Left lung (tissue), 10 donors: Measurements from ENCODE around the gene BHLHE41. TPM values are rescaled to one million over a fixed set of nuclear protein-coding genes. Genes with fewer than 3 reads are reported as not detected.

ENCODE experiments used
- ATAC-seq: fragments of 200-7000 bp; cut with Tn5 transposase; one replicate; pipeline ENCODE4 v1.9.1; 2020; ENCODE audit warnings: moderate library complexity
- DNase-seq, 4 donors: peaks; one replicate each; pipeline ENCODE4 v3.0.0-alpha.2; 2013 to 2020
- H3K27ac ChIP-seq, 2 donors: fragments of 200-600 bp; sonication (generic) in 1 of 2; one replicate each; pipeline versions ENCODE4 v1.5.0 to v1.8.0; 2020 to 2021
- H3K27me3 ChIP-seq, 2 donors: fragments of 200-600 bp; sonication (generic) in 1 of 2; one replicate each; pipeline versions ENCODE4 v1.5.0 to v1.8.0; 2020 to 2021
- H3K36me3 ChIP-seq, 2 donors: fragments of 200-600 bp; sonication (generic) in 1 of 2; one replicate each; pipeline versions ENCODE4 v1.5.0 to v1.8.0; 2020 to 2021
- H3K4me1 ChIP-seq, 2 donors: fragments of 200-600 bp; one replicate each; pipeline ENCODE4 v1.8.0; 2021
- H3K4me3 ChIP-seq, 2 donors: fragments of 200-600 bp; sonication (generic) in 1 of 2; one replicate each; pipeline versions ENCODE4 v1.5.0 to v1.8.0; 2020 to 2021; ENCODE audit warnings: mild to moderate bottlenecking in 1 of 2
- H3K9me3 ChIP-seq, 2 donors: fragments of 200-600 bp; sonication (generic) in 1 of 2; one replicate each; pipeline versions ENCODE4 v1.5.0 to v1.8.0; 2020 to 2021
- intact Hi-C, 2 donors: fragments of 100-400 bp; cut with DNase I; formaldehyde crosslinking; loops; one replicate each; pipeline versions ENCODE4 v1.11.2 to v1.14.2; 2022
- polyA plus RNA-seq, 6 donors: library from polyadenylated mRNA; unstranded; fragments of 120-200 nt; gene quantifications; one replicate each; pipeline ENCODE4 v1.2.1, GENCODE V29; 2013; ENCODE audit not compliant: insufficient read length in 6 of 6
- total RNA-seq, 2 donors: library from RNA; stranded (reverse); fragmentation: NEBNext Ultra II Directional; extraction: Animal tissue kit (Norgen Biotek cat#: 25700); gene quantifications; one replicate each; pipeline ENCODE4 v1.2.1, GENCODE V29; 2021
- TF ChIP-seq, protein P1 (sequence below), 2 donors: fragments of 200-600 bp; sonication (generic) in 1 of 2; IDR thresholded peaks; one replicate each; pipeline versions ENCODE4 v1.5.0 to v1.8.0; 2021; ENCODE audit warnings: antibody characterized with exemption in 2 of 2
- donor health status: DM: no; HTN: yes; CAD: no.
- donor health status: DM: no; HTN: no; CAD: no.

The BHLHE41 gene
- total and polyA plus RNA-seq, 8 donors, result 0.52 to 25.8 (median 0.97) TPM

GRCh38 chr12:26131936-26132335, 7.1 kb upstream of the BHLHE41 start:
- Histone ChIP-seq H3K4me1 (peaks cover 2 to 5% of the 10 kb centered on the region in 2 donors), H3K36me3 (no peaks in the 10 kb centered on the region), H3K9me3 (no peaks in the 10 kb centered on the region), H3K4me3 (no peak overlapping the region), H3K27ac (no peak overlapping the region), H3K27me3 (peaks cover 14 to 46% of the 10 kb centered on the region in 2 donors)
- intact Hi-C loops, result no loop called here
- TF ChIP-seq, protein P1, sequence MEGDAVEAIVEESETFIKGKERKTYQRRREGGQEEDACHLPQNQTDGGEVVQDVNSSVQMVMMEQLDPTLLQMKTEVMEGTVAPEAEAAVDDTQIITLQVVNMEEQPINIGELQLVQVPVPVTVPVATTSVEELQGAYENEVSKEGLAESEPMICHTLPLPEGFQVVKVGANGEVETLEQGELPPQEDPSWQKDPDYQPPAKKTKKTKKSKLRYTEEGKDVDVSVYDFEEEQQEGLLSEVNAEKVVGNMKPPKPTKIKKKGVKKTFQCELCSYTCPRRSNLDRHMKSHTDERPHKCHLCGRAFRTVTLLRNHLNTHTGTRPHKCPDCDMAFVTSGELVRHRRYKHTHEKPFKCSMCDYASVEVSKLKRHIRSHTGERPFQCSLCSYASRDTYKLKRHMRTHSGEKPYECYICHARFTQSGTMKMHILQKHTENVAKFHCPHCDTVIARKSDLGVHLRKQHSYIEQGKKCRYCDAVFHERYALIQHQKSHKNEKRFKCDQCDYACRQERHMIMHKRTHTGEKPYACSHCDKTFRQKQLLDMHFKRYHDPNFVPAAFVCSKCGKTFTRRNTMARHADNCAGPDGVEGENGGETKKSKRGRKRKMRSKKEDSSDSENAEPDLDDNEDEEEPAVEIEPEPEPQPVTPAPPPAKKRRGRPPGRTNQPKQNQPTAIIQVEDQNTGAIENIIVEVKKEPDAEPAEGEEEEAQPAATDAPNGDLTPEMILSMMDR (IDR thresholded peaks at IDR 0.05), result no peak
- ATAC-seq, result no peak
- DNase-seq, result no peak

- DNase-seq (no peak), ATAC-seq (no peak)
- peaks cover 1 to 17% of the 10 kb centered on the region in 2 donors for H3K4me1 ChIP-seq
- H3K36me3 ChIP-seq, result no peaks in the 10 kb centered on the region
- no peak overlapping the region for H3K27ac ChIP-seq
- H3K27me3 ChIP-seq, result peaks cover 14 to 58% of the 10 kb centered on the region in 2 donors
- no peak overlapping the region for H3K4me3 ChIP-seq
- H3K9me3 ChIP-seq, result no peaks in the 10 kb centered on the region
- TF ChIP-seq, protein P1 (IDR thresholded peaks at IDR 0.05), result no peak
- intact Hi-C loops, result no loop called here
Observed at GRCh38 chr12:26130728-26131127, 5.9 kb upstream of the BHLHE41 start.

DNA sequence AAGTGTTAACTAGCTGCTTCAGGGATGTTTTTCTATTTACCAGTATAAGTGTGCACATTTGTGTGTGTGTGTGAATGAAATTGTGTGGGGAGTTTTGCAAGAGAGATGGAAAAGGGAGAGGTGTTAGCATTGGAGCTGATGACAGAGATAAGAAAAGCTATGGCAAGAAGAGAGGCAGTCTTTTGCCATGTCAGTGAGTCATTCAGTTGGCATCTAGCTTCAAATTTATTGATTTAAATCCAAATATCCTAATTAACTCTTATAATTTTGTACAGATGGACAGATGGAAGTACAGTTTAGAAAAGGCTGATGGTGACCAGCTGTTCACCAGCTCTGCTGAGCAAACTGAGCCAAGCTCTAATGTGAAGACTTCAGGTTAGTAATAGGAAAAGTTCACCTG, 3.3 kb upstream of the BHLHE41 start:
- intact Hi-C loops, result no loop called here
- Histone ChIP-seq H3K27ac (no peak overlapping the region), H3K36me3 (no peaks in the 10 kb centered on the region), H3K4me3 (no peak overlapping the region), H3K4me1 (peaks cover 0 to 42% of the 10 kb centered on the region in 2 donors), H3K9me3 (no peaks in the 10 kb centered on the region), H3K27me3 (peaks cover 31 to 84% of the 10 kb centered on the region in 2 donors)
- DNase-seq, result no peak
- TF ChIP-seq, protein P1 (IDR thresholded peaks at IDR 0.05), result no peak
- no peak for ATAC-seq

- no peak overlapping the region for H3K27ac ChIP-seq
- no peaks in the 10 kb centered on the region for H3K9me3 ChIP-seq
- DNase-seq, result no peak
- peaks cover 35 to 92% of the 10 kb centered on the region in 2 donors for H3K27me3 ChIP-seq
- TF ChIP-seq, protein P1 (IDR thresholded peaks at IDR 0.05), result no peak
- H3K36me3 ChIP-seq, result no peaks in the 10 kb centered on the region
- intact Hi-C loops, result no loop called here
- H3K4me3 ChIP-seq, result no peak overlapping the region
- ATAC-seq, result no peak
- H3K4me1 ChIP-seq, result peaks cover 0 to 48% of the 10 kb centered on the region in 2 donors
Observed at GRCh38 chr12:26127404-26127803, 2.6 kb upstream of the BHLHE41 start.

DNA sequence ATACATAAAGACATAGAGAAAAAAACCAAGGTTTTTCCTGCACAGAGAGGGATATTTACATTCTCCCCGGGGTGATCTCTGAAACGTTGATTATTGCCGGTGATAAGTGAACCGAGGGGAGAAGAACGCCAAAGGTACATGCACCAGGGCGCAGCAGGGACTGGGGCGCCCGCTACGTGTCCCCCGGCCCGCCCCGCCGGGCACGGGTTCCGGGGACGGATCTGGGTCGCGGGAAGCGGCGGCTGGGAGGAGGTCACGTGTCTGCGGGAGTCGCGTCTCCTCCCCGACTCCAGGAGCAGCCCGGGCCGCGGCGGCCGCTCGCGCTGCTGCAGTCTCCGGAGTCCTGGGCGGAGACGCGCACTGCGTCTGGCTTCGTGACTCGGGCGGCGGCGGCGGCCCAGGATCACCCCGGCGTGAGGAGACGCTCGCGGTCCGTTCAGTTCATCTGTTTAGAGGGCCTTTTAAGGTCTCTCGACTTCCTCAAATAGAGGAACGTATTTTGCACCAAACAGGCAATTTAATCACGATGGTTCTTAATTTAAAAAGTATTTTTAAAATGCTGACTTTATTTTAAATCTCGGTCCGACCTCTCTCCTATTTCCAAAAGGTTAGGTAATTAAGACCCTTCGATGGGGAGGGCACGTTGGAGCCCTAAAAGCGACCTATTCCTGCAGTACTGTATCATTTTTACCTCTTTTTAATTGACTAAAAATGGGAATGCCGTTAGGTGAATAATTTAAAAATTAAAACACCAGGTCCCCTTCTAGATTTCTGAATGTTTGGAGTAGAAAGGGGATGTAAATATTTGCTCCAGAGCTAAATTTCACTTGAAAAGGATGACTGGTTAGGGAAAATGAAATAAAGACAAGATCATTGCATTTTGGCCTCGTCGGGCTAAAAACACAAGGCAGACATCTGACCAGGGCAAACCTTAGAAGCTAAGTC, 1.8 kb upstream of the BHLHE41 start:
- ATAC-seq (peak; percentile 79), DNase-seq (peak; percentile 57 to 94 (median 86))
- Histone ChIP-seq H3K9me3 (no peaks in the 10 kb centered on the region), H3K27ac (peak overlapping the region; percentile 66 to 84), H3K4me1 (peaks cover 0 to 55% of the 10 kb centered on the region in 2 donors), H3K4me3 (peak overlapping the region; percentile 37 to 43), H3K27me3 (peaks cover 35 to 100% of the 10 kb centered on the region in 2 donors), H3K36me3 (no peaks in the 10 kb centered on the region)
- intact Hi-C loops, result no loop called here
- TF ChIP-seq, protein P1 (IDR thresholded peaks at IDR 0.05), result peak in 1 of 2 donors; percentile 19
